ENCODE data around the gene PTGDR. TPM values are rescaled to one million over a fixed set of nuclear protein-coding genes. Genes with fewer than 3 reads are reported as not detected.

Gene PTGDR
- total RNA-seq, 1 experiment from 2014 or later: not detected

GRCh38 chr14:52304248-52304904 is 36.9 kb downstream of the PTGDR start:
- no TSS peak for BruUV-seq (replicated peaks)
- DNase-seq: no peak
- no peaks in the 10 kb centered on the region for H3K36me3 ChIP-seq (ENCODE audit: low read depth)
- ChIA-PET POLR2A (ENCODE audit: unreplicated experiment) (no interaction called here), CTCF (interaction anchor here (0.9 kb wide), 1 partner anchor 166 kb away, joined by 3 read pairs; no protein-coding TSS in a partner anchor)
- no peak for TF ChIP-seq CTCF (conservative IDR thresholded peaks at IDR 0.05)
- TF ChIP-seq EZH2 (IDR thresholded peaks at IDR 0.05; ENCODE audit: low read depth): no peak
- intact Hi-C loops (cut with micrococcal nuclease; ENCODE audit: unreplicated experiment): loop anchor here (10.0 kb wide), 1 partner anchor 1000 kb away; no protein-coding TSS in a partner anchor
- no peaks in the 10 kb centered on the region for H3K9me2 ChIP-seq (ENCODE audit: insufficient read depth)
- no peak overlapping the region for H2AFZ ChIP-seq
- H3K27me3 ChIP-seq (ENCODE audit: insufficient read depth, low read depth): no peaks in the 10 kb centered on the region; the same call in 1 of the 2 replicates
- H3K27ac ChIP-seq: no peak overlapping the region
- no peaks in the 10 kb centered on the region for H4K20me1 ChIP-seq (ENCODE audit: insufficient read depth)
- H3K4me1 ChIP-seq (replicated peaks; ENCODE audit: insufficient read depth): no peaks in the 10 kb centered on the region
- no peak overlapping the region for H3K4me2 ChIP-seq
- no peaks in the 10 kb centered on the region for H3F3A ChIP-seq (ENCODE audit: insufficient read depth, low read depth)
- no peaks in the 10 kb centered on the region for H3K9me3 ChIP-seq (ENCODE audit: insufficient read depth, low read depth)
- no peaks in the 10 kb centered on the region for H3K79me2 ChIP-seq (ENCODE audit: low read depth)
- no peak overlapping the region for H3K4me3 ChIP-seq

GRCh38 chr14:52305014-52305413 is 37.5 kb downstream of the PTGDR start:
- Histone ChIP-seq H3K4me2 (no peak overlapping the region), H3K4me1 (replicated peaks; ENCODE audit: insufficient read depth) (no peaks in the 10 kb centered on the region), H3K79me2 (ENCODE audit: low read depth) (no peaks in the 10 kb centered on the region), H3F3A (ENCODE audit: insufficient read depth, low read depth) (no peaks in the 10 kb centered on the region), H3K9me3 (ENCODE audit: insufficient read depth, low read depth) (no peaks in the 10 kb centered on the region), H4K20me1 (ENCODE audit: insufficient read depth) (no peaks in the 10 kb centered on the region), H3K27ac (no peak overlapping the region), H3K36me3 (ENCODE audit: low read depth) (no peaks in the 10 kb centered on the region), H3K4me3 (no peak overlapping the region), H3K9me2 (ENCODE audit: insufficient read depth) (no peaks in the 10 kb centered on the region), H2AFZ (no peak overlapping the region), H3K27me3 (ENCODE audit: insufficient read depth, low read depth) (no peaks in the 10 kb centered on the region; the same call in 1 of the 2 replicates)
- POLR2A ChIA-PET (ENCODE audit: unreplicated experiment): no interaction called here
- TF ChIP-seq EZH2 (IDR thresholded peaks at IDR 0.05; ENCODE audit: low read depth) (no peak), CTCF (conservative IDR thresholded peaks at IDR 0.05) (no peak)
- intact Hi-C loops (cut with micrococcal nuclease; ENCODE audit: unreplicated experiment): loop anchor here (10.0 kb wide), 1 partner anchor 1000 kb away; no protein-coding TSS in a partner anchor
- no peak for DNase-seq
- no TSS peak for BruUV-seq (replicated peaks)
- CTCF ChIA-PET: interaction anchor here (0.7 to 0.9 kb wide), 2 partner anchors 166 to 751 kb away, joined by 3 to 4 read pairs; no protein-coding TSS in a partner anchor

- TF ChIP-seq EZH2 (IDR thresholded peaks at IDR 0.05; ENCODE audit: low read depth): no peak
- TF ChIP-seq CTCF (conservative IDR thresholded peaks at IDR 0.05): no peak
- ChIA-PET CTCF (no interaction called here), POLR2A (ENCODE audit: unreplicated experiment) (no interaction called here)
- H3F3A ChIP-seq (ENCODE audit: insufficient read depth, low read depth): no peaks in the 10 kb centered on the region
- H3K27ac ChIP-seq: no peak overlapping the region
- intact Hi-C loops (cut with micrococcal nuclease; ENCODE audit: unreplicated experiment): loop anchor here (10.0 kb wide), 1 partner anchor 997 kb away; no protein-coding TSS in a partner anchor
- no peaks in the 10 kb centered on the region for H4K20me1 ChIP-seq (ENCODE audit: insufficient read depth)
- no TSS peak for BruUV-seq (replicated peaks)
- H3K4me3 ChIP-seq: no peak overlapping the region
- H3K79me2 ChIP-seq (ENCODE audit: low read depth): no peaks in the 10 kb centered on the region
- H3K36me3 ChIP-seq (ENCODE audit: low read depth): no peaks in the 10 kb centered on the region
- no peaks in the 10 kb centered on the region; the same call in 1 of the 2 replicates for H3K27me3 ChIP-seq (ENCODE audit: insufficient read depth, low read depth)
- no peak overlapping the region for H3K4me2 ChIP-seq
- DNase-seq: no peak
- H2AFZ ChIP-seq: no peak overlapping the region; the same call in 1 of the 2 replicates
- no peaks in the 10 kb centered on the region for H3K9me3 ChIP-seq (ENCODE audit: insufficient read depth, low read depth)
- H3K9me2 ChIP-seq (ENCODE audit: insufficient read depth): no peaks in the 10 kb centered on the region
- H3K4me1 ChIP-seq (replicated peaks; ENCODE audit: insufficient read depth): no peaks in the 10 kb centered on the region
Measured at GRCh38 chr14:52307376-52307775, 39.9 kb downstream of the PTGDR start.

Data from PC-9 (cell line).